Endometrium (tissue), 2 donors: ENCODE measurements around the gene BUB1.
"Not testable (repeated sequence)": the region's sequence is repeated elsewhere in the genome, so short reads cannot be mapped to it uniquely, and the experiment has no call there.

Experiments
- FAIRE-seq: peaks from 2 replicates; lab custom pipeline; 2012; peaks lifted over from hg19 to GRCh38; lab: Jason Lieb, UNC
- donor health status: control.
- donor health status: control.

BUB1 gene

GRCh38 chr2:110655701-110656100 lies 22.2 kb downstream of the BUB1 start:
- FAIRE-seq, result no peak

GRCh38 chr2:110653861-110654260 lies 24.0 kb downstream of the BUB1 start:
- no peak for FAIRE-seq

GRCh38 chr2:110650346-110650745 lies 27.5 kb downstream of the BUB1 start:
- FAIRE-seq, result no peak

GRCh38 chr2:110647777-110648176 lies 30.1 kb downstream of the BUB1 start:
- no peak for FAIRE-seq

GRCh38 chr2:110645616-110646015 lies 32.2 kb downstream of the BUB1 start:
- FAIRE-seq, result no peak

GRCh38 chr2:110644357-110644756 lies 33.5 kb downstream of the BUB1 start:
- no peak for FAIRE-seq

GRCh38 chr2:110642360-110642759 lies 35.5 kb downstream of the BUB1 start:
- FAIRE-seq, result no peak

GRCh38 chr2:110639972-110640371 lies 37.9 kb downstream of the BUB1 start:
- FAIRE-seq, result no peak

- no peak for FAIRE-seq
Observed at GRCh38 chr2:110638952-110639695, 38.7 kb downstream of the BUB1 start.

- FAIRE-seq, result no peak
Observed at GRCh38 chr2:110638004-110638403, 39.9 kb downstream of the BUB1 start.

GRCh38 chr2:110637093-110637492 lies 40.8 kb downstream of the BUB1 start:
- no peak for FAIRE-seq

- not testable (repeated sequence) for FAIRE-seq
Observed at GRCh38 chr2:110635949-110636628, 41.8 kb downstream of the BUB1 start.

GRCh38 chr2:110627348-110627747 lies 50.5 kb downstream of the BUB1 start:
- not testable (repeated sequence) for FAIRE-seq

GRCh38 chr2:110619326-110619939 lies 58.4 kb downstream of the BUB1 start:
- not testable (repeated sequence) for FAIRE-seq

- FAIRE-seq, result not testable (repeated sequence)
Observed at GRCh38 chr2:110613927-110614326, 63.9 kb downstream of the BUB1 start.

- not testable (repeated sequence) for FAIRE-seq
Observed at GRCh38 chr2:110610613-110611250, 67.1 kb downstream of the BUB1 start.

GRCh38 chr2:110609843-110610612 lies 67.8 kb downstream of the BUB1 start:
- not testable (repeated sequence) for FAIRE-seq

GRCh38 chr2:110608788-110609502 lies 68.9 kb downstream of the BUB1 start:
- peak; percentile 45 for FAIRE-seq

GRCh38 chr2:110605057-110605456 lies 72.8 kb downstream of the BUB1 start:
- FAIRE-seq, result not testable (repeated sequence)

GRCh38 chr2:110603917-110604591 lies 73.8 kb downstream of the BUB1 start:
- not testable (repeated sequence) for FAIRE-seq

- FAIRE-seq, result not testable (repeated sequence)
Observed at GRCh38 chr2:110602139-110602538, 75.7 kb downstream of the BUB1 start.
